Liver (tissue), 3 donors: ENCODE results near the gene LRMDA.

Source experiments
- CTCF ChIP-seq: fragments of 150-350 bp; IDR thresholded peaks from 2 replicates; pipeline ENCODE4 v1.5.1; 2017; ENCODE audit warnings: improper control_type of control experiment, low read depth, low read length; ENCODE audit not compliant: missing input control
- MAX ChIP-seq: IDR thresholded peaks from 2 replicates; pipeline ENCODE4 v1.6.1; 2016; ENCODE audit warnings: antibody characterized with exemption
- SP1 ChIP-seq: IDR thresholded peaks from 2 replicates; pipeline ENCODE4 v1.6.1; 2018; ENCODE audit warnings: antibody characterized with exemption, mild to moderate bottlenecking
- YY1 ChIP-seq: IDR thresholded peaks from 2 replicates; pipeline ENCODE4 v1.6.1; 2016; ENCODE audit warnings: antibody characterized with exemption, mild to moderate bottlenecking
- donor health status: healthy.
- donor health status: healthy.

GRCh38 chr10:75839020-75839419 lies 407.6 kb downstream of the LRMDA start:
- TF ChIP-seq CTCF (no peak), SP1 (no peak), MAX (no peak), YY1 (no peak)
